ENCODE data around the gene WDR26.

Gene WDR26

GRCh38 chr1:224454402-224455055, 19.9 kb upstream of the WDR26 start:
- Histone ChIP-seq H3K9ac (ENCODE audit: low read length) (no peak overlapping the region), H3K27ac (ENCODE audit: low read depth, low read length) (no peak overlapping the region)

DNA sequence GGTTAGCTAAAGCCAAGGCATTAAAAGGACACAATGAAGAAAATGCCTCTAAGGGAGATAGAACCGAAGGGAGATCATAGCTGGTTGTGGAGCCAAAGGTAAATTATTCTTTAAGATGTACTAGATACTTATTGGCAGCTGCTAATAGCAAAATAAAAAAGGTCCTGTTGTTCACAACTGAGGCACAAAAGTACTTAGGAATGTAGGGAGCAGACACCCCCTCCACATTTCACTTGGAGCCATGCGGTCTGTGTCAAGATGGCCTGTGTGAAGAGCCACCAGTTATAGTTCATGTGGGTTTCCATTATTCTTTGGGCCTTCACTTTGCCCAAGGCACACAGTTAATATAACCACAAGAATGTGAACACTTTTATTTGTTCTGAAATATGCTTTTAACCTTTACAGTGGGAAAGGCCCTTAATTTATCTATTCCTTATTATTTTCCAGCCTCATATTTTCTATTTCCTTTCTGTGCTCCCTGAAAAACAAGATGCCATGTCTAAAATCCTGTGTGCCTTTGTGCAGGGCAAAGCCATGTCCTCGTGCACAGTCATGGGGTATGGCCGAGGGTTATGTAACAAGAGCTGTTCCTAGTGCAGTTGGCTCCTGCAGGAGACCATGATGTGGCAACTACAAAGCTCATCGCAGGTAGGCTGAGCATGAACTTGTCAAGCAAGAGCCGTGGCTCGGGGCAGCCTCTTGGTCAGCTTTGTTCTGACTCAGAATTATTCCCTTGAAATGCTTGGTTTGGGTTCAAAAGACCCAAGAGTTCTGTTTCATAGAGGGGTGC, 16.2 kb upstream of the WDR26 start:
- Histone ChIP-seq H3K4me1 (ENCODE audit: control insufficient read depth, insufficient read depth, low read length) (peaks cover 5% of the 10 kb centered on the region), H3K36me3 (ENCODE audit: control insufficient read depth, insufficient read depth, low read length) (no peaks in the 10 kb centered on the region), H3K4me3 (ENCODE audit: low read length) (no peak overlapping the region), H3K27ac (ENCODE audit: low read depth, low read length) (no peak overlapping the region), H3K9ac (ENCODE audit: low read length) (no peak overlapping the region), H3K27me3 (ENCODE audit: control insufficient read depth, insufficient read depth, low read length) (no peaks in the 10 kb centered on the region)

More at GRCh38 chr1:224454402-224455055, 19.9 kb upstream of the WDR26 start:
- H3K27me3 ChIP-seq (ENCODE audit: control insufficient read depth, insufficient read depth, low read length): no peaks in the 10 kb centered on the region
- peak overlapping the region; percentile 1 for H3K4me3 ChIP-seq (ENCODE audit: low read length)
- no peaks in the 10 kb centered on the region for H3K36me3 ChIP-seq (ENCODE audit: control insufficient read depth, insufficient read depth, low read length)
- H3K4me1 ChIP-seq (ENCODE audit: control insufficient read depth, insufficient read depth, low read length): peaks cover 14% of the 10 kb centered on the region

GRCh38 chr1:224450159-224450558, 15.6 kb upstream of the WDR26 start:
- Histone ChIP-seq H3K9ac (ENCODE audit: low read length) (no peak overlapping the region), H3K27me3 (ENCODE audit: control insufficient read depth, insufficient read depth, low read length) (no peaks in the 10 kb centered on the region), H3K36me3 (ENCODE audit: control insufficient read depth, insufficient read depth, low read length) (no peaks in the 10 kb centered on the region), H3K27ac (ENCODE audit: low read depth, low read length) (no peak overlapping the region), H3K4me3 (ENCODE audit: low read length) (no peak overlapping the region), H3K4me1 (ENCODE audit: control insufficient read depth, insufficient read depth, low read length) (peaks cover 5% of the 10 kb centered on the region)

GRCh38 chr1:224448453-224449017, 13.9 kb upstream of the WDR26 start:
- Histone ChIP-seq H3K36me3 (ENCODE audit: control insufficient read depth, insufficient read depth, low read length) (no peaks in the 10 kb centered on the region), H3K4me3 (ENCODE audit: low read length) (no peak overlapping the region), H3K27ac (ENCODE audit: low read depth, low read length) (no peak overlapping the region), H3K27me3 (ENCODE audit: control insufficient read depth, insufficient read depth, low read length) (no peaks in the 10 kb centered on the region), H3K4me1 (ENCODE audit: control insufficient read depth, insufficient read depth, low read length) (no peaks in the 10 kb centered on the region), H3K9ac (ENCODE audit: low read length) (no peak overlapping the region)

DNA sequence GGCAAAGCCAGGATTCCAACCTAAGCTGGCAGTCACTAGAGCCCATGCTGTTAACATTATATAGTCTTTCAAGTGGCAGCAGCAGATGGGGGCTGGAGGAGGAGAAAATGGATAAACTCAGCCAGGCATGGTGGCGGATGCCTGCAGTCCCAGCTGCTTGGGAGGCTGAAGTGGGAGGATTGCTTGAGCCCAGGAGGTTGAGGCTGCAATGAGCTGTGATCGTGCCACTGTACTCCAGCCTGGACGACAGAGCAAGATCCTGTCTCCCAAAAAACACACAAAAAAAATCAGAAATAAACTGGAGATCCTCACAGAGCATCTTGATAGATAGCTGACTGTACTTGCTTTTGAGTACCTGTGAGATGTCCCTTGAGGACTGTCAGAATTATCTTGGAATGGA, 13.4 kb upstream of the WDR26 start:
- no peak overlapping the region for H3K27ac ChIP-seq (ENCODE audit: low read depth, low read length)
- no peak overlapping the region for H3K4me3 ChIP-seq (ENCODE audit: low read length)
- no peaks in the 10 kb centered on the region for H3K4me1 ChIP-seq (ENCODE audit: control insufficient read depth, insufficient read depth, low read length)
- no peak overlapping the region for H3K9ac ChIP-seq (ENCODE audit: low read length)
- no peaks in the 10 kb centered on the region for H3K27me3 ChIP-seq (ENCODE audit: control insufficient read depth, insufficient read depth, low read length)
- H3K36me3 ChIP-seq (ENCODE audit: control insufficient read depth, insufficient read depth, low read length): no peaks in the 10 kb centered on the region

- H3K9ac ChIP-seq (ENCODE audit: low read length): no peak overlapping the region
- no peaks in the 10 kb centered on the region for H3K27me3 ChIP-seq (ENCODE audit: control insufficient read depth, insufficient read depth, low read length)
- no peaks in the 10 kb centered on the region for H3K4me1 ChIP-seq (ENCODE audit: control insufficient read depth, insufficient read depth, low read length)
- no peaks in the 10 kb centered on the region for H3K36me3 ChIP-seq (ENCODE audit: control insufficient read depth, insufficient read depth, low read length)
- no peak overlapping the region for H3K4me3 ChIP-seq (ENCODE audit: low read length)
- H3K27ac ChIP-seq (ENCODE audit: low read depth, low read length): no peak overlapping the region
Measured at GRCh38 chr1:224447251-224447650, 12.7 kb upstream of the WDR26 start.

GRCh38 chr1:224438989-224439388, 4.4 kb upstream of the WDR26 start:
- no peak overlapping the region for H3K9ac ChIP-seq (ENCODE audit: low read length)
- H3K4me1 ChIP-seq (ENCODE audit: control insufficient read depth, insufficient read depth, low read length): peaks cover 4% of the 10 kb centered on the region
- H3K27ac ChIP-seq (ENCODE audit: low read depth, low read length): no peak overlapping the region
- no peaks in the 10 kb centered on the region for H3K36me3 ChIP-seq (ENCODE audit: control insufficient read depth, insufficient read depth, low read length)
- no peak overlapping the region for H3K4me3 ChIP-seq (ENCODE audit: low read length)
- no peaks in the 10 kb centered on the region for H3K27me3 ChIP-seq (ENCODE audit: control insufficient read depth, insufficient read depth, low read length)

DNA sequence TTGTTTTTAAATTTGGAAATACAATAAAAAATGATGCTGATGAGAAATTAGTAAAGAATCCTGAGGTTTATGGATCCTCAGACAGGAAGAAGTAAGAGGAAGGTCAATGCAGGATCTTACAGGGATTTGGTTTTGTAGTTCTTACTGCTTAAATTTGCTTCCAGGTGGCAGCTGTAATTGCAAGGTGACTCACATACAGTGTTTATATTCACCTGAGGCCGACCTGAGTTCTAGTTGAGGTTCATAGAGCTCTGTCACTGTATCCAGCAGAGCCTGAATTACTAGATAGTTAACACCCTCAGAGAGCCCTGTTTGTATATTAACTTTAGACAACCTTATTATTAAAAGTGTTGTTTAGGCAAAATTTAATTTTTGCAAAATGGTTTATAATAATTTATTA, 1.4 kb upstream of the WDR26 start:
- H3K27ac ChIP-seq (ENCODE audit: low read depth, low read length): no peak overlapping the region
- no peak overlapping the region for H3K4me3 ChIP-seq (ENCODE audit: low read length)
- H3K4me1 ChIP-seq (ENCODE audit: control insufficient read depth, insufficient read depth, low read length): peaks cover 11% of the 10 kb centered on the region
- no peaks in the 10 kb centered on the region for H3K36me3 ChIP-seq (ENCODE audit: control insufficient read depth, insufficient read depth, low read length)
- no peaks in the 10 kb centered on the region for H3K27me3 ChIP-seq (ENCODE audit: control insufficient read depth, insufficient read depth, low read length)
- no peak overlapping the region for H3K9ac ChIP-seq (ENCODE audit: low read length)

DNA sequence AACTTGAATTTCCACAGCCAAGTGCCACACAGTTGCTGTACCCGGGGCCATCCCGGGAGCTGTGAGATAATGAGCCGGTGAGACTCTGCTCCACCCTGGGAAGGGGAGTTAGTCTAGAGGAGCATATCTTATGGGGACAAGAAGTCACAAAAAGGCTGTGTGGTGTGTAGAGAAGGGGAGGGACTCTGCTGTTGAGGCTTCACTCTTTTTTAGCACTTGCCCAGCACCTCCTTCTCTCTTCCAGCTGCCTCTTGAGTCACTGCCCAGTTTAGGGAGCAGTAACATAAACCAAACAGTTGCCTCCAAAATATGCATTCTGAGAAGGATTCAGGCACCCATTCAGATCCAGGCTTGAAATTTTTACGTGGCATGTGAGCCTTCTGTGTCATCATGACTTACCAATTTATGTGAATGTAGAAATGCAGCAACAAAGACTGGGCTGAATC, 744 bp upstream of the WDR26 start:
- Histone ChIP-seq H3K36me3 (ENCODE audit: control insufficient read depth, insufficient read depth, low read length) (no peaks in the 10 kb centered on the region), H3K27ac (ENCODE audit: low read depth, low read length) (peak overlapping the region; percentile 93), H3K27me3 (ENCODE audit: control insufficient read depth, insufficient read depth, low read length) (no peaks in the 10 kb centered on the region), H3K4me3 (ENCODE audit: low read length) (peak overlapping the region; percentile 93), H3K9ac (ENCODE audit: low read length) (peak overlapping the region; percentile 63), H3K4me1 (ENCODE audit: control insufficient read depth, insufficient read depth, low read length) (peaks cover 16% of the 10 kb centered on the region)

DNA sequence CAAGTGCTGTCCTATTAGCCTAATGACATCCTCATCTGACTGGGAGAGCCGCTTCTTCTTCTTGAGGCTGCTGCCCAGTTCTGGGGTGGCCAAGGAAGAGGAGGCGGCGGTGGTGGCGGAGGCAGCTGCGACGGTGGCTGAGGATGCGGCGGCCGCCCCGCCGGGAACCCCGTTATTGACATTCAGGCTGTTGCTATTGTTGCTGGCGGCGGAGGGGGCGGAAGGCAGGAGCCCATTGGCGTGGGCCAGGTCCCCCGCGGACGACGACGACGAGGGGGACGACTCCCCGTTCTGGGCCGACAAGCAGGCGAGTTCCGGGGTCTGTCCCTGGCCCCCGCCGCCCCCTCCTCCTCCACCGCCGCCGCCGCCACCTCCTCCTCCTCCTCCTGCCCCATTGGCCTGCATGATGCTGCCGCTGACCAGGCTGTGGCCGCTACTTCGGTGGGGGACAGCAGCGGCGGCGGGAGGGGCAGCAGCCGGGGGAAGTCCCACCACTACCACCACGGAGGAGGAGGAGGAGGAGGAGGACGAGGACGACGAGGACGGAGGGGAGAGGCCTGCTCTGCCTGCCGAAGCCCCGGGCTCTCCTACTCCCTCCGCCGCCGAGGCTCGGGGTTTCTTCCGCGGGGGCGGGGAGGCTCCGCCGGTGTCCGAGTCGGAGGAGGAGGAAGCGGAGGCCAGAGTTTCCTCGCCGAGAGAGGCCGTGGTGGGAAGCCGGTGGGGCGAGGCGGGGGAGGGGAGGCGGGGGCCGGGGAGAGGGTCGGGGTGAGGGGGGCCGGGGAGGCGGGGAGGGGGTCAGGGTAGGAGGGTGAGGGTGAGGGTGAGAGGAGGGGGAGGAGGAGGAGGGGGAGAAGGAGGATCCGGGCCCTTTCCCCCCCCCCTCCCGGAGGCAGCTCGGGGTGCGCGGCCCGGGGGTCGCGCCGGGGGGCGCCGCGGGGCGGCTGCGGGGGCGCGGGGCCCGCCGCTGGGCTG, 610 bp downstream of the WDR26 start:
- Histone ChIP-seq H3K27ac (ENCODE audit: low read depth, low read length) (peak overlapping the region; percentile 93), H3K4me3 (ENCODE audit: low read length) (peak overlapping the region; percentile 93), H3K4me1 (ENCODE audit: control insufficient read depth, insufficient read depth, low read length) (peaks cover 18% of the 10 kb centered on the region), H3K27me3 (ENCODE audit: control insufficient read depth, insufficient read depth, low read length) (no peaks in the 10 kb centered on the region), H3K9ac (ENCODE audit: low read length) (peak overlapping the region; percentile 70), H3K36me3 (ENCODE audit: control insufficient read depth, insufficient read depth, low read length) (no peaks in the 10 kb centered on the region)

GRCh38 chr1:224433041-224433691, 1.4 kb downstream of the WDR26 start:
- Histone ChIP-seq H3K36me3 (ENCODE audit: control insufficient read depth, insufficient read depth, low read length) (no peaks in the 10 kb centered on the region), H3K27me3 (ENCODE audit: control insufficient read depth, insufficient read depth, low read length) (no peaks in the 10 kb centered on the region), H3K4me3 (ENCODE audit: low read length) (peak overlapping the region; percentile 83), H3K27ac (ENCODE audit: low read depth, low read length) (peak overlapping the region; percentile 93), H3K4me1 (ENCODE audit: control insufficient read depth, insufficient read depth, low read length) (peaks cover 18% of the 10 kb centered on the region), H3K9ac (ENCODE audit: low read length) (peak overlapping the region; percentile 63)
